ENCODE measurements around the gene IMP4.

IMP4 gene

GRCh38 chr2:130372833-130373807 is 30.4 kb downstream of the IMP4 start:
- H3K9me3 ChIP-seq (ENCODE audit: control insufficient read depth in 1 of 2, low read length in 2 of 2): no peaks in the 10 kb centered on the region
- peaks cover 0 to 27% of the 10 kb centered on the region in 2 donors for H3K4me1 ChIP-seq (ENCODE audit: control insufficient read depth in 1 of 2, insufficient read depth in 2 of 2, low read length in 2 of 2)
- H3K27ac ChIP-seq (ENCODE audit: low read length): peak overlapping the region; percentile 60
- H3K4me3 ChIP-seq (ENCODE audit: low read depth in 1 of 2, low read length in 2 of 2): peak overlapping the region; percentile 80 to 96
- H3K27me3 ChIP-seq (ENCODE audit: low read depth, low read length): no peaks in the 10 kb centered on the region
- peaks cover 0 to 5% of the 10 kb centered on the region in 2 donors for H3K36me3 ChIP-seq (ENCODE audit: control insufficient read depth in 1 of 2, insufficient read depth in 2 of 2, low read length in 2 of 2)

DNA sequence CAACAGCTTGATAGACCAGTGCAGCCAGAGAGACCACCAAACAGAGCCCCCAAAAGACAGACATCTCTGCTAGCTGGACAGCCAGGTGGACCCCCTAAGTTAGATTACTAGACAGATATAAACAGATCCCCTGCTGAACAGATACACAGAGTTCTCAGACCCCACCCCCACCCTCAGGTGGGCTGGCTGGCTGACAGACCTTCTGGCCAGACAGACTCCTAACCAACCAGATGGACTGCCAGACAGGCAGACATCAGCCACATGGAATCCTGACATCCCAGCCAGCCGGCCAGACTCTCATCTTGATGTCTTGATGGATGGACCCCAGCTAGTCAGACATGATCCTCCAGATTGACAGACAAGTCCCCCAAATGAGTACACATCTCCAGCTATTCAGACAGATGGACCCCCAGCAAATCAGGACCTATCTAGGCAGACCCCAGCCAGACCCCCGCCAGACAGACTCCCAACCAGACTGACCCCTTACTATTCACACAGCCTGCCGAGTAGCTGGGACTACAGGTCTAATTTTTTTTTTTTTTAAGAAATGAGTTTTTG is 31.2 kb downstream of the IMP4 start:
- Histone ChIP-seq H3K4me3 (ENCODE audit: low read depth in 1 of 2, low read length in 2 of 2) (peak overlapping the region in 1 of 2 donors; percentile 96), H3K4me1 (ENCODE audit: control insufficient read depth in 1 of 2, insufficient read depth in 2 of 2, low read length in 2 of 2) (peaks cover 0 to 27% of the 10 kb centered on the region in 2 donors), H3K36me3 (ENCODE audit: control insufficient read depth in 1 of 2, insufficient read depth in 2 of 2, low read length in 2 of 2) (peaks cover 0 to 5% of the 10 kb centered on the region in 2 donors), H3K27ac (ENCODE audit: low read length) (no peak overlapping the region), H3K9me3 (ENCODE audit: control insufficient read depth in 1 of 2, low read length in 2 of 2) (no peaks in the 10 kb centered on the region), H3K27me3 (ENCODE audit: low read depth, low read length) (no peaks in the 10 kb centered on the region)

GRCh38 chr2:130374587-130375290 is 32.0 kb downstream of the IMP4 start:
- Histone ChIP-seq H3K27ac (ENCODE audit: low read length) (no peak overlapping the region), H3K4me1 (ENCODE audit: control insufficient read depth in 1 of 2, insufficient read depth in 2 of 2, low read length in 2 of 2) (peaks cover 0 to 27% of the 10 kb centered on the region in 2 donors)

DNA sequence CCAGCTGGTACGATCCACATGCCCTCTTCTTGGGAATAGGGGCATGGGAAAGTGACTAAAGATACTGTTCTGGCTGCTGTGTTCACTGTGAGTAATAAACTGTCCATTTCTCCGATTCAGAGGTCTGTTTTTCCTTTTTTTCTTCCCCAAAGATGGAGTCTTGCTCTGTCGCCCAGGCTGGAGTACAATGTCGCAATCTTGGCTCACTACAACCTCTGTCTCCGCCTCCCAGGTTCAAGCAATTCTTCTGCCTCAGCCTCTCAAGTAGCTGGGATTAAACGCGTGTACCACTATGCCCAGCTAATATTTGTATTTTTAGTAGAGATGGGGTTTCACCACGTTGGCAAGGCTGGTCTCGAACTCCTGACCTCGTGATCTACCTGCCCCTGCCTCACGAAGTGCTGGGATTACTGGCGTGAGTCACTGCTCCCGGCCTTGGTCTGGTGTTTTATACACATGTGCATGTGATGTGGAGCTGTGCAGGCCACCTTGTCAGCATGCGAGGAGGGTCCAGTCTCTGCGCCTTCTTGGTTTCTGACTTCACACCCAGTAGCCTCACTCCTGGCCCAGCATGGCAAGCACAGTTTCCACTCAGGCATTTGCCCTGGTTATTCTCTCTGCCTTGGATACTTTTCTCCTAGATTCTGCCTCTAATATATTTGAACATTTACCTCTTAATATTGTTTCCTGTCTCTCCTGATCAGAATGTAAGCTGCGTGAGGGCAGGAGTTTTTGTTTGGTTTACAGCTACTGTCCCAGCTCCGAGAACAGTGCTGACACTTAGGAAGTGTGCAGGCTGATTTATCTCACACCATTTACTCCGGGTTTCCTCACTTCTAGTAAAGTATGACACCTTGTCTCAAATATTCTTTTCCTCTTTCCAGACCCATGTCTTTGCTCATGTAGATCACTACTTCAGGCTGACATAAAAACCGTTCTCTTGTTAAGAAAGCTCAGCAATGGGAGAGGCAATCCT is 32.9 kb downstream of the IMP4 start:
- no peak overlapping the region for H3K27ac ChIP-seq (ENCODE audit: low read length)
- H3K4me1 ChIP-seq (ENCODE audit: control insufficient read depth in 1 of 2, insufficient read depth in 2 of 2, low read length in 2 of 2): peaks cover 0 to 27% of the 10 kb centered on the region in 2 donors

More at GRCh38 chr2:130374587-130375290, 32.0 kb downstream of the IMP4 start:
- H3K27me3 ChIP-seq (ENCODE audit: low read depth, low read length): no peaks in the 10 kb centered on the region
- H3K36me3 ChIP-seq (ENCODE audit: control insufficient read depth in 1 of 2, insufficient read depth in 2 of 2, low read length in 2 of 2): peaks cover 0 to 5% of the 10 kb centered on the region in 2 donors
- H3K9me3 ChIP-seq (ENCODE audit: control insufficient read depth in 1 of 2, low read length in 2 of 2): no peaks in the 10 kb centered on the region
- H3K4me3 ChIP-seq (ENCODE audit: low read depth in 1 of 2, low read length in 2 of 2): no peak overlapping the region

GRCh38 chr2:130376433-130377293 is 34.0 kb downstream of the IMP4 start:
- H3K9me3 ChIP-seq (ENCODE audit: control insufficient read depth in 1 of 2, low read length in 2 of 2): no peaks in the 10 kb centered on the region
- no peak overlapping the region for H3K27ac ChIP-seq (ENCODE audit: low read length)
- peaks cover 0 to 18% of the 10 kb centered on the region in 2 donors for H3K4me1 ChIP-seq (ENCODE audit: control insufficient read depth in 1 of 2, insufficient read depth in 2 of 2, low read length in 2 of 2)
- H3K27me3 ChIP-seq (ENCODE audit: low read depth, low read length): no peaks in the 10 kb centered on the region
- H3K36me3 ChIP-seq (ENCODE audit: control insufficient read depth in 1 of 2, insufficient read depth in 2 of 2, low read length in 2 of 2): peaks cover 0 to 5% of the 10 kb centered on the region in 2 donors
- H3K4me3 ChIP-seq (ENCODE audit: low read depth in 1 of 2, low read length in 2 of 2): no peak overlapping the region

More for the DNA sequence above, 32.9 kb downstream of the IMP4 start:
- Histone ChIP-seq H3K36me3 (ENCODE audit: control insufficient read depth in 1 of 2, insufficient read depth in 2 of 2, low read length in 2 of 2) (peaks cover 0 to 5% of the 10 kb centered on the region in 2 donors), H3K4me3 (ENCODE audit: low read depth in 1 of 2, low read length in 2 of 2) (no peak overlapping the region), H3K27me3 (ENCODE audit: low read depth, low read length) (no peaks in the 10 kb centered on the region), H3K9me3 (ENCODE audit: control insufficient read depth in 1 of 2, low read length in 2 of 2) (no peaks in the 10 kb centered on the region)

- no peaks in the 10 kb centered on the region for H3K27me3 ChIP-seq (ENCODE audit: low read depth, low read length)
- H3K9me3 ChIP-seq (ENCODE audit: control insufficient read depth in 1 of 2, low read length in 2 of 2): no peaks in the 10 kb centered on the region
- H3K27ac ChIP-seq (ENCODE audit: low read length): no peak overlapping the region
- H3K4me1 ChIP-seq (ENCODE audit: control insufficient read depth in 1 of 2, insufficient read depth in 2 of 2, low read length in 2 of 2): peaks cover 0 to 18% of the 10 kb centered on the region in 2 donors
- peaks cover 0 to 5% of the 10 kb centered on the region in 2 donors for H3K36me3 ChIP-seq (ENCODE audit: control insufficient read depth in 1 of 2, insufficient read depth in 2 of 2, low read length in 2 of 2)
- H3K4me3 ChIP-seq (ENCODE audit: low read depth in 1 of 2, low read length in 2 of 2): no peak overlapping the region
Observed at GRCh38 chr2:130377491-130377890, 34.8 kb downstream of the IMP4 start.

DNA sequence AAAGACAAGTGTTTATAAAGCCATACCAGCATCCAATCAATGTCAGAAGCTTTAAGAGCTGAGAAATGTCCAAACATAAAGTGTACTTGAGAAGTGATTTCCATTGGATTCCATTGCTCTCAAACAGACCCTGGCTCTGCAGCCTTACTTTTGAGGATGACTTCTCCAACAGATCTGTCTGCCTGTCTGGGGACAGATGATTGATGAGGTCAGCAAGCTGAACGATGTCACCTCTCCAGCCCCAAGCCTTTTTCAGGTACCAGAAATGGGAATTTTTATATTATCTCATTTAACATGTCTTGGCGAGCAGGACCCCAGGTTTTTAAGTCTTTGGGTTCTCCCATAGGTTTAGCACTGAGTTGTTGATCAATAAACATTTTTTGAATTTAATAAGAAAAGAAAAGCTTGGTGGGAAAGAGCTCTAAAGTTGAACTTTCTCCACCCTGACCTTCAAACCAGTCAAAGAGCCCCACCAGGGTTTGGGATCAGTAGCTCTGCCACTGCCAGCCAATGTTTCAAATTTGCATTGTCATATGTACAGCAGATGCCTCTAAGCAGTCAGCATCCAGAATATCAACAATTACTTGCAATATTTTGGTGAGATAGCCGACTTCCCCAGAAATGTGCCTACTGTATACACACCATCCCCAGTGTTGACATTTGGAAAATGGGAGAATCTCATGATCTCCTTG is 35.7 kb downstream of the IMP4 start:
- no peak overlapping the region for H3K27ac ChIP-seq (ENCODE audit: low read length)
- no peaks in the 10 kb centered on the region for H3K9me3 ChIP-seq (ENCODE audit: control insufficient read depth in 1 of 2, low read length in 2 of 2)
- H3K4me3 ChIP-seq (ENCODE audit: low read depth in 1 of 2, low read length in 2 of 2): no peak overlapping the region
- H3K27me3 ChIP-seq (ENCODE audit: low read depth, low read length): no peaks in the 10 kb centered on the region
- H3K36me3 ChIP-seq (ENCODE audit: control insufficient read depth in 1 of 2, insufficient read depth in 2 of 2, low read length in 2 of 2): peaks cover 0 to 5% of the 10 kb centered on the region in 2 donors
- H3K4me1 ChIP-seq (ENCODE audit: control insufficient read depth in 1 of 2, insufficient read depth in 2 of 2, low read length in 2 of 2): peaks cover 0 to 13% of the 10 kb centered on the region in 2 donors

- no peak overlapping the region for H3K4me3 ChIP-seq (ENCODE audit: low read depth in 1 of 2, low read length in 2 of 2)
- H3K36me3 ChIP-seq (ENCODE audit: control insufficient read depth in 1 of 2, insufficient read depth in 2 of 2, low read length in 2 of 2): peaks cover 0 to 5% of the 10 kb centered on the region in 2 donors
- H3K9me3 ChIP-seq (ENCODE audit: control insufficient read depth in 1 of 2, low read length in 2 of 2): no peaks in the 10 kb centered on the region
- peaks cover 0 to 8% of the 10 kb centered on the region in 2 donors for H3K4me1 ChIP-seq (ENCODE audit: control insufficient read depth in 1 of 2, insufficient read depth in 2 of 2, low read length in 2 of 2)
- no peak overlapping the region for H3K27ac ChIP-seq (ENCODE audit: low read length)
- no peaks in the 10 kb centered on the region for H3K27me3 ChIP-seq (ENCODE audit: low read depth, low read length)
Observed at GRCh38 chr2:130378898-130379214, 36.2 kb downstream of the IMP4 start.

DNA sequence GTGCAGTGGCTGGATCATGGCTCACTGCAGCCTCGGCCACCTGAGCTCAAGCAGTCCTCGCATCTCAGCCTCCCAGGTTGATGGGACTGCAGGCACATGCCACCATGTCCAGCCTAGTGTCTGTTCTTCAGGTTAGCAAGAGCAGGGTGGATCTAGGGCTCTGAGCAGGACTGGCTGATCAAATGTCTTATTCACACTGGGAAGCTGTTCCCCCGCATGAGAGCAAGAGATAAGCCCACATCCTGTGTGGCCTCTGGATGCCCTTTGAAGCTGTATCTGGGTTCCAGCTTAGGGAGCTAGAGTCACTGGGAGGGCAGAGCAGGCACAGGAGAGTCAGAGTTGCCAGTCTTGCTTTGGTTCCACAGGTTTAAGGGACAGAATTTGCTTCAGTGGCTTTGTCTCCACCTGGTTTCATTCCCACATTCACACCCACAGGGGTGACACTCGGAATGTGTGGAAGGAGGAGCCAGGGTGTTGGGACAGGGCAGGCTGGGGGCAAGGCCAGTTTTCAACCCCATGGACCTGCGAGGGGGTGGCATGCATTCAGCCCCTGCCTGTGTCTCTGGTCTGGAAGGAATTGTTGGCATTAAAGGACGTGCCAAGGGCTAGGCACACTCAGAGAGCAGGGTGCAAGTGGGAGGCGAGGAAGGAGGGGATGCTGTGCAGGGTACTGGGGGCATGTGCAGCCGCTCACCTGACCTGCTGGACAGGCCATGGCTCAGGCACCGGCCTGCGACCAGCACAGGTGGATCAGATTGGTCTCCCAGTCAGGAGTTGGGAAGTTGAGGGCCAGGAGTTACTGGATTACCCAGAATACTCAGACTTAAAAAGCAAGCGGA is 37.6 kb downstream of the IMP4 start:
- Histone ChIP-seq H3K4me3 (ENCODE audit: low read depth in 1 of 2, low read length in 2 of 2) (no peak overlapping the region), H3K9me3 (ENCODE audit: control insufficient read depth in 1 of 2, low read length in 2 of 2) (no peaks in the 10 kb centered on the region), H3K4me1 (ENCODE audit: control insufficient read depth in 1 of 2, insufficient read depth in 2 of 2, low read length in 2 of 2) (no peaks in the 10 kb centered on the region), H3K27ac (ENCODE audit: low read length) (no peak overlapping the region), H3K36me3 (ENCODE audit: control insufficient read depth in 1 of 2, insufficient read depth in 2 of 2, low read length in 2 of 2) (peaks cover 0 to 5% of the 10 kb centered on the region in 2 donors), H3K27me3 (ENCODE audit: low read depth, low read length) (no peaks in the 10 kb centered on the region)

Measured in muscle layer of duodenum (tissue), 2 donors.